NB4 (cell line): Measurements from ENCODE around the gene PHACTR3.
A peak's percentile ranks its signal among the peaks of the same experiment; 100 is the strongest.

ENCODE experiments used
- DNase-seq: peaks from one replicate; pipeline ENCODE4 v3.0.0; 2010; ENCODE audit warnings: low read depth
- H3K4me3 ChIP-seq: one replicate; pipeline ENCODE4 v1.5.1; 2011; ENCODE audit warnings: mild to moderate bottlenecking, low read depth, low read length, moderate library complexity
- MAX ChIP-seq: IDR thresholded peaks from 2 replicates; pipeline ENCODE4 v1.6.1; 2011; ENCODE audit warnings: low read depth, low read length
- MYC ChIP-seq: IDR thresholded peaks from 2 replicates; pipeline ENCODE4 v1.6.1; 2011; ENCODE audit warnings: low read depth, low read length
- POLR2A ChIP-seq: IDR thresholded peaks from 2 replicates; pipeline ENCODE4 v1.6.1; 2011; ENCODE audit warnings: mild to moderate bottlenecking; ENCODE audit not compliant: insufficient read length; ENCODE audit errors: extremely low read depth
- TF ChIP-seq, protein P1 (sequence below): IDR thresholded peaks from one replicate; pipeline ENCODE4 v1.5.1; 2012; ENCODE audit warnings: low read depth, low read length

PHACTR3 gene

GRCh38 chr20:59566631-59567524, 37.5 kb upstream of the PHACTR3 start:
- TF ChIP-seq POLR2A = no peak
- TF ChIP-seq MAX = no peak
- TF ChIP-seq, protein P1, sequence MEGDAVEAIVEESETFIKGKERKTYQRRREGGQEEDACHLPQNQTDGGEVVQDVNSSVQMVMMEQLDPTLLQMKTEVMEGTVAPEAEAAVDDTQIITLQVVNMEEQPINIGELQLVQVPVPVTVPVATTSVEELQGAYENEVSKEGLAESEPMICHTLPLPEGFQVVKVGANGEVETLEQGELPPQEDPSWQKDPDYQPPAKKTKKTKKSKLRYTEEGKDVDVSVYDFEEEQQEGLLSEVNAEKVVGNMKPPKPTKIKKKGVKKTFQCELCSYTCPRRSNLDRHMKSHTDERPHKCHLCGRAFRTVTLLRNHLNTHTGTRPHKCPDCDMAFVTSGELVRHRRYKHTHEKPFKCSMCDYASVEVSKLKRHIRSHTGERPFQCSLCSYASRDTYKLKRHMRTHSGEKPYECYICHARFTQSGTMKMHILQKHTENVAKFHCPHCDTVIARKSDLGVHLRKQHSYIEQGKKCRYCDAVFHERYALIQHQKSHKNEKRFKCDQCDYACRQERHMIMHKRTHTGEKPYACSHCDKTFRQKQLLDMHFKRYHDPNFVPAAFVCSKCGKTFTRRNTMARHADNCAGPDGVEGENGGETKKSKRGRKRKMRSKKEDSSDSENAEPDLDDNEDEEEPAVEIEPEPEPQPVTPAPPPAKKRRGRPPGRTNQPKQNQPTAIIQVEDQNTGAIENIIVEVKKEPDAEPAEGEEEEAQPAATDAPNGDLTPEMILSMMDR = no peak
- TF ChIP-seq MYC = no peak
- peak; percentile 0 for DNase-seq
- H3K4me3 ChIP-seq = no peak overlapping the region

GRCh38 chr20:59567585-59568508, 36.5 kb upstream of the PHACTR3 start:
- H3K4me3 ChIP-seq = no peak overlapping the region
- no peak for TF ChIP-seq MAX
- TF ChIP-seq, protein P1 = no peak
- no peak for TF ChIP-seq POLR2A
- peak; percentile 1 for DNase-seq

GRCh38 chr20:59568509-59569024, 35.8 kb upstream of the PHACTR3 start:
- TF ChIP-seq MAX = no peak
- TF ChIP-seq MYC = no peak
- no peak for TF ChIP-seq POLR2A
- TF ChIP-seq, protein P1 = no peak
- no peak overlapping the region for H3K4me3 ChIP-seq
- DNase-seq = peak; percentile 1

DNA sequence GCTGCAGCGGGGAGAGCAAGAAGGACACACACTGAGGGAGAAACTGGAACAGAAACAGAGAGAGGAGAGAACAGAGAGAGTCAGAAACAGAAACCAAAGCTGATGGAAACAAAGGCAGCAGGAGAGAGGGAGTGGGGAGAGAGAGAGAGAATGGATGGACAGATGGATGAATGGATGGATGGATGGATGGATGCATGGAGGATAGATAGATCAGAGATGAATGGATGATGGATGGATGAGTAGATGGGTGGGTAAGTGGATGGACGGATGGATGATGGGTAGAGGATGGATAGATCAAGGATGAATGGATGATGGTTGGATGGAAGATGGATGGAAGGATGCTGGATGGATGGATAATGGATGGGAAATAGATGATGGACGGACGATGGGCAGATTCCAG, 35.0 kb upstream of the PHACTR3 start:
- no peak for DNase-seq
- no peak overlapping the region for H3K4me3 ChIP-seq
- TF ChIP-seq MYC = no peak
- TF ChIP-seq, protein P1 = no peak
- no peak for TF ChIP-seq MAX
- no peak for TF ChIP-seq POLR2A

- H3K4me3 ChIP-seq = no peak overlapping the region
- TF ChIP-seq MYC (no peak), POLR2A (no peak), MAX (no peak)
- TF ChIP-seq, protein P1 = no peak
- DNase-seq = no peak
Measured at GRCh38 chr20:59571151-59571550, 33.2 kb upstream of the PHACTR3 start.
